ENCODE data around the gene DYNLL2. TPM values are rescaled to one million over a fixed set of nuclear protein-coding genes. Genes with fewer than 3 reads are reported as not detected.

DYNLL2 gene
- polyA plus RNA-seq (2013): 20.6 and 21.7 TPM in 2 replicates

DNA sequence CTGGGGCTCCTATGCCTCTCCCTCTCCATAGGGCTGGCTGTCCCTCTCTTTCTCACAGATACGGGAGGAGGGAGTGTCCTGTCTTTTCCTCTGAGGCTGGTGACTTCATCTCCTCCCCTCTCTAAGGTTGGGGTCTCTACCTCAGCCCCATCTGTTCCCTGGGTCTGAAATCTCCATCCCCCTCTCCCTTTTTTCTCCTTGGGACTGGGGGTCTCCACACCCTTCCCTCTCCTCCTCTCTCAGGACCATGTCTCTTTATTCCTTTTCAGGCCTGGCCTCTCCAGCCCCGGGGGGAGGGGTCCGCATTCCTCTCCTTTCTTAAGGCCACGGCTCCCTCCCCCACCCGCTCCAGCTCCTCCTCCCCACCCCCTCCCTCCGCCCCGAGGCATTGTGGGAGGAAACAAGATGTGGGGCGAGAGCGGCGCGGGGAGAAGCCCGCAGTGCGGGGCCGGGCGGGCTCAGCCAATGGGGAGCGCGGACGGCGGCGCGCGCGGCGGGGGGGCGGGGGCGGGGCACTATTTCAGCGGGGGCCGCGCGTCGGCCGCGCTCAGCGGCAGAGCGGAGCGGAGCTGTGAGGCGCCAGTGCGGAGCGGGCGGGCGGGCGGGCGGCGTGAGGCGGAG, at the start of gene DYNLL2:
TSS of gene DYNLL2 (plus strand) at position 550 of the 621 bp plus-strand sequence. CDS start 3,672 bp downstream, outside the sequence.
- no peaks in the 10 kb centered on the region for H3K27me3 ChIP-seq (ENCODE audit: insufficient read depth, low read length)
- H2AFZ ChIP-seq (ENCODE audit: insufficient read depth, low read length, poor library complexity): peak within 1 kb of the TSS; percentile 75
- H3K14ac ChIP-seq (ENCODE audit: low read length): peak within 1 kb of the TSS; percentile 95
- H3K9me3 ChIP-seq (ENCODE audit: insufficient read depth, low read depth, low read length): peaks cover 1% of the 10 kb centered on the region
- H3K4me2 ChIP-seq (ENCODE audit: low read length): peak within 1 kb of the TSS; percentile 80
- peak; percentile 60 to 76 for DNase-seq
- H2AK5ac ChIP-seq (ENCODE audit: low read length): peak within 1 kb of the TSS; percentile 97
- H2BK120ac ChIP-seq (ENCODE audit: insufficient read depth, low read length, poor library complexity): peak within 1 kb of the TSS; percentile 90
- H2BK5ac ChIP-seq (ENCODE audit: low read depth, low read length, poor library complexity): peak within 1 kb of the TSS; percentile 97
- H4K8ac ChIP-seq (ENCODE audit: low read depth, low read length): peak within 1 kb of the TSS; percentile 94
- H3K18ac ChIP-seq (ENCODE audit: low read length): peak within 1 kb of the TSS; percentile 91
- no CpG with 5 or more reads among the region's 45 CpGs for WGBS (ENCODE audit: extremely low coverage, insufficient coverage, insufficient read length)
- H3K36me3 ChIP-seq (ENCODE audit: control insufficient read depth in 1 of 2, insufficient read depth in 2 of 2, low read length in 2 of 2): peaks cover 14 to 18% of the 10 kb centered on the region in 2 experiments
- H3K4ac ChIP-seq (ENCODE audit: low read depth, low read length): peak within 1 kb of the TSS; percentile 90
- no peak within 1 kb of the TSS for H3K23ac ChIP-seq (ENCODE audit: low read length)
- peaks cover 28% of the 10 kb centered on the region for H3K79me2 ChIP-seq (ENCODE audit: control insufficient read depth, insufficient read depth, low read length, poor library complexity)
- H2BK12ac ChIP-seq (ENCODE audit: low read length): peak within 1 kb of the TSS; percentile 96
- peaks cover 16% of the 10 kb centered on the region for H3K79me1 ChIP-seq (ENCODE audit: low read length)
- H3K4me1 ChIP-seq (ENCODE audit: control insufficient read depth in 1 of 2, insufficient read depth in 2 of 2, low read length in 2 of 2): peaks cover 16 to 18% of the 10 kb centered on the region in 2 experiments
- H4K12ac ChIP-seq (ENCODE audit: low read depth, low read length): peak within 1 kb of the TSS; percentile 98
- H3K4me3 ChIP-seq (ENCODE audit: low read depth, low read length): peak within 1 kb of the TSS; percentile 99
- peak within 1 kb of the TSS; percentile 99 for H4K91ac ChIP-seq (ENCODE audit: low read depth, low read length)
- H3K27ac ChIP-seq (ENCODE audit: low read depth, low read length): peak within 1 kb of the TSS; percentile 72
- H3K9ac ChIP-seq (ENCODE audit: low read length): peak within 1 kb of the TSS; percentile 89

DNA sequence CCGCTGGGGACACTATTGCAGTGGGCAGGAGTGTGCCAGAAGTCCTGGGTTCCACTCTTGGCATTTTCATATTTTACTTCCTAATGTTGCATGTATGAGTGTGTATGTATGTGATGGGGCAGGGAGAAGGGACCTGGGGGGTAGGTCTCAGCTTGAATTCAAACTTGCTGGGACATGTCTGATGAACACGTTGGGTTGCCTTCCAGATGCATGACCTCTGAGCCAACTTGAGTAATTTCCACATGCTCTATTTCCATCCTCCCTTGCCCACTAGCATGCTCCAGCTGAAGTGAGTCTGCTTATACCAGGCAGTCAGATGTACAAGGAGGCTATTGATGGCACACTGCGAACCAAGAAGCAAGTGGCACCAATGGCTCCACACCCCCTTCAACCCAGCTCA, 43.2 kb upstream of the DYNLL2 start:
- Histone ChIP-seq H3K79me1 (ENCODE audit: low read length) (no peaks in the 10 kb centered on the region), H3K14ac (ENCODE audit: low read length) (no peak overlapping the region), H2BK120ac (ENCODE audit: insufficient read depth, low read length, poor library complexity) (no peak overlapping the region), H3K4me1 (ENCODE audit: control insufficient read depth in 1 of 2, insufficient read depth in 2 of 2, low read length in 2 of 2) (no peaks in the 10 kb centered on the region), H4K91ac (ENCODE audit: low read depth, low read length) (no peak overlapping the region), H3K18ac (ENCODE audit: low read length) (no peak overlapping the region), H3K27me3 (ENCODE audit: insufficient read depth, low read length) (peaks cover 3% of the 10 kb centered on the region), H2BK12ac (ENCODE audit: low read length) (no peak overlapping the region), H2BK5ac (ENCODE audit: low read depth, low read length, poor library complexity) (no peak overlapping the region), H3K79me2 (ENCODE audit: control insufficient read depth, insufficient read depth, low read length, poor library complexity) (no peaks in the 10 kb centered on the region), H4K12ac (ENCODE audit: low read depth, low read length) (no peak overlapping the region), H3K9ac (ENCODE audit: low read length) (no peak overlapping the region), H2AK5ac (ENCODE audit: low read length) (no peak overlapping the region), H2AFZ (ENCODE audit: insufficient read depth, low read length, poor library complexity) (no peak overlapping the region), H3K4me2 (ENCODE audit: low read length) (no peak overlapping the region), H3K9me3 (ENCODE audit: insufficient read depth, low read depth, low read length) (no peaks in the 10 kb centered on the region), H3K23ac (ENCODE audit: low read length) (peak overlapping the region; percentile 42), H3K4me3 (ENCODE audit: low read depth, low read length) (no peak overlapping the region), H4K8ac (ENCODE audit: low read depth, low read length) (no peak overlapping the region), H3K27ac (ENCODE audit: low read depth, low read length) (no peak overlapping the region), H3K4ac (ENCODE audit: low read depth, low read length) (no peak overlapping the region), H3K36me3 (ENCODE audit: control insufficient read depth in 1 of 2, insufficient read depth in 2 of 2, low read length in 2 of 2) (no peaks in the 10 kb centered on the region)
- no peak for DNase-seq
- WGBS (ENCODE audit: extremely low coverage, insufficient coverage, insufficient read length): no CpG with 5 or more reads among the region's 3 CpGs

DNA sequence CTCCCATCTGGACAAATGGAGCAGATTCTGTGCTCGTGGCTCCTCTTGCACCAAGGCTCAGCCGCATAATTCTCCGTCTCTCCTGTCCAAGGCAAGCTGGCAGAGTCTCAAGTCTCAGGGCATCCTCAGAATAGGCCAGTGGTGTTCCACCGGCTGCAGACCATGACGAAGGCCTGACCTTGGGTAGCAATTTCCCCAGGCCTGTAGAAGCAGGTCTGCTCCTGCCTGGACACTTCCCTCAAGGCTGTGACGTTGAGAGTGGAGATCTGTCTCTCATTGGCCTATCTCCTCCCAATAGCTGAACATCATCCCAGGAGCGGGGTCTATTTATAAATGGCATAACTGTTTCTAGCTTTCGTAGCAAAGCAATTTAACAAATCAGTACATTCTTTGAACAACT, 42.8 kb upstream of the DYNLL2 start:
- Histone ChIP-seq H3K4ac (ENCODE audit: low read depth, low read length) (no peak overlapping the region), H2AK5ac (ENCODE audit: low read length) (no peak overlapping the region), H3K23ac (ENCODE audit: low read length) (no peak overlapping the region), H3K4me2 (ENCODE audit: low read length) (no peak overlapping the region), H3K9ac (ENCODE audit: low read length) (no peak overlapping the region), H2BK120ac (ENCODE audit: insufficient read depth, low read length, poor library complexity) (no peak overlapping the region), H4K12ac (ENCODE audit: low read depth, low read length) (no peak overlapping the region), H4K91ac (ENCODE audit: low read depth, low read length) (no peak overlapping the region), H2BK12ac (ENCODE audit: low read length) (no peak overlapping the region), H3K79me2 (ENCODE audit: control insufficient read depth, insufficient read depth, low read length, poor library complexity) (no peaks in the 10 kb centered on the region), H3K9me3 (ENCODE audit: insufficient read depth, low read depth, low read length) (no peaks in the 10 kb centered on the region), H4K8ac (ENCODE audit: low read depth, low read length) (no peak overlapping the region), H2AFZ (ENCODE audit: insufficient read depth, low read length, poor library complexity) (no peak overlapping the region), H3K4me1 (ENCODE audit: control insufficient read depth in 1 of 2, insufficient read depth in 2 of 2, low read length in 2 of 2) (no peaks in the 10 kb centered on the region), H3K18ac (ENCODE audit: low read length) (no peak overlapping the region), H3K14ac (ENCODE audit: low read length) (no peak overlapping the region), H3K36me3 (ENCODE audit: control insufficient read depth in 1 of 2, insufficient read depth in 2 of 2, low read length in 2 of 2) (no peaks in the 10 kb centered on the region), H3K79me1 (ENCODE audit: low read length) (no peaks in the 10 kb centered on the region), H2BK5ac (ENCODE audit: low read depth, low read length, poor library complexity) (no peak overlapping the region), H3K27ac (ENCODE audit: low read depth, low read length) (no peak overlapping the region), H3K27me3 (ENCODE audit: insufficient read depth, low read length) (peaks cover 3% of the 10 kb centered on the region), H3K4me3 (ENCODE audit: low read depth, low read length) (no peak overlapping the region)
- WGBS (ENCODE audit: extremely low coverage, insufficient coverage, insufficient read length): no CpG with 5 or more reads among the region's 8 CpGs
- DNase-seq: no peak

DNA sequence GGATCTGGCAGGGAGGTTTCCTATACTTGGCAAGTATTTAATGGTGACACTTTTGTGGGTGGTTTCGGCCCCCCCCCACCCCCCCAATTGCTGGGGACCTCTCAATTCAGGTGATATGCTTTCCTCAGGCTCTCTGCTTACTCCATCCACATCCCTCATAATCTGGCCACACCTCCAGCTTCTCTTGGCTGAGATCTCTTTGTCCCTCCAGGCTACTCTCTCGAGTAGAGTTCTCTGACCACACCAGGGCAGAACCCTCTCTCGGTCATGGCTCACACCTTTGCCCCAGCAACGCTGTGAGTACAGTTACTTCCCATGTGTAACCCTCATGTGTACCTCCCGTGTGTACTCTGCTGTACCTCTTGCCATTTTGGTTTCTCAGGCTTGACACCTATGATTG, 42.1 kb upstream of the DYNLL2 start:
- Histone ChIP-seq H3K27ac (ENCODE audit: low read depth, low read length) (no peak overlapping the region), H4K12ac (ENCODE audit: low read depth, low read length) (no peak overlapping the region), H3K9ac (ENCODE audit: low read length) (no peak overlapping the region), H3K14ac (ENCODE audit: low read length) (no peak overlapping the region), H3K4me2 (ENCODE audit: low read length) (no peak overlapping the region), H3K27me3 (ENCODE audit: insufficient read depth, low read length) (peaks cover 3% of the 10 kb centered on the region), H2BK120ac (ENCODE audit: insufficient read depth, low read length, poor library complexity) (no peak overlapping the region), H3K79me2 (ENCODE audit: control insufficient read depth, insufficient read depth, low read length, poor library complexity) (no peaks in the 10 kb centered on the region), H3K18ac (ENCODE audit: low read length) (no peak overlapping the region), H4K8ac (ENCODE audit: low read depth, low read length) (no peak overlapping the region), H2BK12ac (ENCODE audit: low read length) (no peak overlapping the region), H3K4ac (ENCODE audit: low read depth, low read length) (no peak overlapping the region), H3K36me3 (ENCODE audit: control insufficient read depth in 1 of 2, insufficient read depth in 2 of 2, low read length in 2 of 2) (no peaks in the 10 kb centered on the region), H3K4me3 (ENCODE audit: low read depth, low read length) (no peak overlapping the region), H3K4me1 (ENCODE audit: control insufficient read depth in 1 of 2, insufficient read depth in 2 of 2, low read length in 2 of 2) (no peaks in the 10 kb centered on the region), H3K9me3 (ENCODE audit: insufficient read depth, low read depth, low read length) (no peaks in the 10 kb centered on the region), H2AK5ac (ENCODE audit: low read length) (no peak overlapping the region), H3K79me1 (ENCODE audit: low read length) (no peaks in the 10 kb centered on the region), H4K91ac (ENCODE audit: low read depth, low read length) (no peak overlapping the region), H2BK5ac (ENCODE audit: low read depth, low read length, poor library complexity) (no peak overlapping the region), H2AFZ (ENCODE audit: insufficient read depth, low read length, poor library complexity) (no peak overlapping the region), H3K23ac (ENCODE audit: low read length) (no peak overlapping the region)
- DNase-seq: no peak
- no CpG with 5 or more reads among the region's 5 CpGs for WGBS (ENCODE audit: extremely low coverage, insufficient coverage, insufficient read length)
